HG02981 (cell line): ENCODE data around the gene GPR34.

Experiments
- ATAC-seq: cut with Tn5 transposase; IDR thresholded peaks from one replicate; pipeline ENCODE4 v1.9.1; 2021; ENCODE audit warnings: mild to moderate bottlenecking, moderate library complexity; ENCODE audit not compliant: unreplicated experiment

GPR34 gene

GRCh38 chrX:41730081-41730480, 41.3 kb downstream of the GPR34 start:
- no peak for ATAC-seq

DNA sequence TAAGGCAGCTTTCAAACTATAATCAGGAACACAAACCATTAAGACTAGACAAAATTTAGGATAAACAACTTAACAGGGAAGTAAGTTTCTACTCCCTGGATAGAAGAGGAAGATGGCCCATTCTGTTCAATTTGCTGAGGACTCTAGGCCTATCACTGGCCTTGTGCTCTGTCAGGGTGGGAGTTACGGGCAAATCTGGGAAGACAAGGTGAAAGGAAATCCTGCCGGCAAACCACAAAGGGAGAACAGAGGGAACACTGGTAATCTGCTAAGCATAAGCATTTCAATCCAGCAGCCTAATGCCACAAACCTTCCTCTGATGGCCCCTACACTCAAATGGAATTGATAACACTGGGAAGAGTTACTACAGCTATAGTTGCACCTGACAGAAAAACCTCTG, 43.5 kb downstream of the GPR34 start:
- no peak for ATAC-seq

DNA sequence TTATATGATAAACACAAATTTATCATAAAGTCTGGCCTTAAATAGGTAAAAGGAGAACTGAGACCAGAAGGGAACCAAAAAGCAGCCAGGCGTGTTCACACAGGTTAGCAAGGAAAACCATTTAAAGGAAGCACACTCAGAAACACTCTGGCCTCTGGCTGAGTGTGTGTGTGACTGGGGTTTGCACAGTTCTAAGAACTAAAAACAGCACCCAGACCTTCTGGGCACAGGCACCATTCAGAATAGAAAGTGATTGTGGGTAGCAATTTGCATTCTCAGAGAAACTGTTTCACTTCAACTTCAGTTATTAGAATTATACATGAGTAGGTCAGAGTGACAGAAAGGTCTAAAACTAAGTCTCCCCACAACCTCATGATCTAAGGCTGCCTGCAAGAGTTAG, 45.2 kb downstream of the GPR34 start:
- peak; percentile 90 for ATAC-seq

DNA sequence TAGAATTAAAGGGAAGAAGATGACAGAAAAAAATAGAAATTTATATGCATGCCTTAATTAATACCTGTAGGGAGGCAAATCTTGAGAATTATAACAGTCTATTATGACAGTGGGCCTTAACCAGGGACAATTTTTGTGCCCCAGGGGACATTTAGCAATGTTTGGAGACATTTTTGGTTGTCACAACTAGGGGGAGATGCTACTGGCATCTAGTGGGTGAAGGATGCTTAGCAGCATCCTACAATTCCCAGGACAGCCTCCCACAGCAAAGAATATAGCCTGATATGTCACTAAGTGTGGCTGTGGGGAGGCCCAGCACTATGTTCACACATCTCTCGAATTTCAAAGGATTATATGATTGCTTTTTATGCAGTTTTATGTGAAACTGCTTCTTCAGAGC, 45.8 kb downstream of the GPR34 start:
- no peak for ATAC-seq

DNA sequence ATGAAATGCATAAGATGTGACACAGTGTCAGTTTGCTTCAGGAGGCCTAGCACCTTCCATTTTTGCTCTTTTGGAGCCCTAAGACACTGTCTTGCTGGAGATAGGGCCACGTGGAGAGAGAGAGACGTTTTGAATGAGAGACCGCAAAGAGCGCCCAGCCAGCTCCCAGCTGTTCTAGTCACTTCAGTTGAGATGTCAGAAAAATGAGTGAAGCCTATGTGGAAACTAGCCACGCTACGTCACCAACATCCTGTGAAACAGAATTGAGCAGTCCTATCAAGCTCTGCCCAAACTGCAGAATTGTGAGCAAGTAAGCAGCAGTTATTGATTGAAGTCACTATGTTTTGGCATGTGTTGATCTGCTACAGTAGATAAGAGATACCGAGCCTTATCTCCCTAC, 48.3 kb downstream of the GPR34 start:
- no peak for ATAC-seq

DNA sequence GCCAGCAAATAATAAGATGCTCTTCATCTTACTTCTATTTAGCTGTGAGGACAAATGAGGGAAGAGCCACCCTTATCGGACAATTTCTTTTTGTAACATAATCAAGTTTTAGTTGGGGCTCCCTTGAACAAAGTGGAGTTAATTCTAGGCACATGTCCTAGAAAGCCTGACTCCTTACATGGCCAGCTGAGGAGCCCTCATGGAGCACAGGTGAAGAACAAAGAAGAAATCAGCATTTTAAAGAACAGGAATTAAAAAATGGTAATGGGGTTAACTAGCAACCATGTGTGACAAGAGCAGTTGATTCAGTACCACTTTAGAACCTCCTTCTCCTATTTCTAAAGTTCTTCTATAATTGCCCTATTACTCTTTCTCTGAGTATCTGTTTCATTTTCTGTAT, 51.1 kb downstream of the GPR34 start:
- ATAC-seq: no peak
